ENCODE data around the gene PLXNA4.
A peak's percentile ranks its signal among the peaks of the same experiment; 100 is the strongest.
"Not testable (repeated sequence)": the region's sequence is repeated elsewhere in the genome, so short reads cannot be mapped to it uniquely, and the experiment has no call there.

Gene PLXNA4

GRCh38 chr7:132392713-132393112, 183.6 kb downstream of the PLXNA4 start:
- no peak for DNase-seq (ENCODE audit: low spot score)

GRCh38 chr7:132390705-132391104, 185.6 kb downstream of the PLXNA4 start:
- DNase-seq (ENCODE audit: low spot score) = no peak

- DNase-seq (ENCODE audit: low spot score) = not testable (repeated sequence)
Measured at GRCh38 chr7:132390049-132390448, 186.2 kb downstream of the PLXNA4 start.

DNA sequence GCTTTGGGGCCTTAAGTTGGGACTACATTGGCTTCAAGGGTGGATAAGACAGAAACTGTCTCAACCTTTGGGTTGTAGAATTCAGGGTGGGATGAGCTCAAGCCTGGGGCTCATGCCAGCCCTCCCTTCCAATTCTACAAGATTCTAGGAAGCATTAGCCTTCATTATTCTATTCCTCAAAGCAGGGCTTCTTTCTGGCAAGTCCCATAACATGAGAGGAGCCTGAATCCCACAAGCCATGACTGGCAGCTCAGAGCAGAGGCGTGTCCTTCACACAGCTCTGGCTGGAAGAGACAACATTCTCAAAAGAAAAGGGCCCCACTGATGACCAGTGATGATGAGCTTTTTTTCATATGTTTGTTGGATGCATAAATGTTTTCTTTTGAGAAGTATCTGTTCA, 187.6 kb downstream of the PLXNA4 start:
- no peak for DNase-seq (ENCODE audit: low spot score)

- no peak for DNase-seq (ENCODE audit: low spot score)
Measured at GRCh38 chr7:132387596-132387995, 188.7 kb downstream of the PLXNA4 start.

- peak; percentile 58 for DNase-seq (ENCODE audit: low spot score)
Measured at GRCh38 chr7:132386201-132386681, 190.0 kb downstream of the PLXNA4 start.

DNA sequence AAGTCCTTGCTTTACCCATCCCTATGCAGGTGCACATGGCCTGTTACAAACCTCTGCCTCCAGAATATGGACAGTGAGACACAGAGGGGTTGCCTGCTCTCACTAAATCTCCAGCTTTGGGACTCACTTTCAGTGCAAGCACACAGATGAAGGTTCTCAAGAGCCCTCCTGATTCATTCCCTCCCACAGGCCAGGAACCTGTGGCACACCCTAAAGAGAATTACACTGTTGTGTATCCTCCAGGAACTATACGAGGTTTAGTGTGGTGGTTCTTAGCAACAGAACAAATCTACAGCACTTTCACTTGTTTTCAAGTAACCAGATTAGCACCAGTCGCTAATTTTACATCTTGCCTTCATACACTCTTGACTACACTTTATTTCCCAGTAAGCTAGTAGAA, 192.3 kb downstream of the PLXNA4 start:
- DNase-seq (ENCODE audit: low spot score) = no peak

DNA sequence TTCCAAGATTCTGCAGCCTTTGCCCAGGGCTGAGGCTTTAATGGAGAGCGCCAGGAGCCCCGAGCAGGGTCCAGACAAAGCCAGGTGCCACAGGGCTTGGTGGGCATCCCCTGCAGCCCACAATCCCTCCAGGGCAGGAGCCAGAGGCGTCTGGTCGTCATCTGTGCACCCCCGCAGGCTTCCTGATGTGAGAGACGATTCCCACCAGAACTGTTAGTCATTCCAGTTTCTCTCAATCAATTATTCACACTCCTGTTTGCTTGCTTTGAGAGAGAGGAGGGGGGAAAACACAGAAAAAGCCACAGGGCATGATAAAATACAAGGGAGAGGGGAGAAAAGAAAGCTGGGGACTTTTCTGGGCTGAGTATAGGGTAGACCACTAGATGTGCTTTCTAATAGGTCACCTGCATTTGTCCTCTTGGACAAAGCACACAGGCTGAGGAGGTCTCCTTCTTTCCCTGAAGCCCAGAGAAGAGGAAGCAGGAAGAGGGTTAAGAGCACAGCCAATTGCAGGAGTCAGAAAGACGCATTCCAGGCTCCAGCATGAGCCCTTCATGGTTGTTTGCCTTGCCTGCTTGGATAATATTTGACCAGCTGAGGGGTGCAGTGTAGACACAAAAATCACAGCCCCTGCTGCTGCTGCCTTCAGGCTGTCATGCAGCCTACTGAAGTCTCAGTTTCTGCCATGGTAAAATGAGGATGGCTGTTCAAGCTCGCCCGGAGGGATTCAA, 194.4 kb downstream of the PLXNA4 start:
- DNase-seq (ENCODE audit: low spot score) = no peak

- DNase-seq (ENCODE audit: low spot score) = no peak
Measured at GRCh38 chr7:132380059-132380458, 196.2 kb downstream of the PLXNA4 start.

DNA sequence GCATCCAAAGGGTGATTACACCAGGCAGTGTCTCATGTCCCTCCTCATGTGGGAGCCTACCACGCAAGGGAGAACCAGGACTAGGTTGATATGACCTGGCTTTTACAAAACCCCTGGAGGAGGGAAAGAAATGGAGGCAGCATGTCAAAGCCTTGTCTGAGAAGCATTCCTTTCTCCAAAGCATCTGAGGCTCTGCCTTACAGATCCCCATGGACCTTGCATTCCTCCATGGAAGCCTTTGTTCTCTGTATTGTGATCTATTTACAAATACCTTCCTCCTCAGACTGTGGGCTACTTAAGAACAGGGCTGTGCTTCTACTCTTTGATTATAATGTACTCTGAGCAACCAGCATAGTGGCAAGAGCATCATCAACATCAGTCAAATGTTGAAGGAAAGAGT, 197.0 kb downstream of the PLXNA4 start:
- no peak for DNase-seq (ENCODE audit: low spot score)

DNA sequence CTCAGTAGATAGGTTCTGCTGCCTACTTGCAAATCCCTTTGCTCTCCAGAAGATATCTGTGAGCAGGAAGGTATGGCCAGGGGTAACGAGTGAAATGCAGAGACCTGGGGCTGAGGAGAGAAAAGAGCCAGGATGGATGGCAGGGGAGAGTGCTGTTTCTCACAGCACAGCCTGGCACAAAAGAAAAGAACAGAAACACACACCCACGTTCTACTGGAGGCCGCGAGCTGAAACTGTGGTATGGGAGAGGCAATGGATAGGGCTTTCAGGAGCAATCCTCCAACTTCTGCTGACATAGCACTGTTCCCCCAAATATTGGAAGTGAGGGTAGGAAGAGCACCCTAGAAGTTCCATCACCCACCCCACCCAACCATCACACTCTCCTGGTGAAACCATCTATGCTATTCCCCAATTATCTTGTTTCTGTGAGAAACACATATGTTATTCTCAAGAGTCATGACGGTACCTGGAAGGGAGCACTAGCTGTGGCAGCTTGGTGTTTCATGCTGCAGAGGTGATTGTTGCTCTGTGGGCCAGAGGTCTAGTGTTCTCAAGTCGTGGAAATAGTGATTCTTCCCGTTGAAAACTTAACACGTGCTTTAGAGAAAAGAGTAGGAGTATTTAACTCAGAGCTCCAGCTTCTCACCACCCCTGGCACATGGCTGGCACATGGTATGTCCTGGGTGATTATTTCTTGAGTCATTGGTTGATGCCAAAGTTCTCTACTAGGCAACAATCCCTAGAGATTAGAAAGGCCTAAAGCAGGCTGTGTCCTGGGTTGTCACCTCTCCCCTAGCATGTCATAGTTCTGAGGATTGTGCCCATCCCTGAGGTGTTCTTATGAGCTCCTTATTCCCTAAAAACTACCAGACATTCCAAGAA, 198.3 kb downstream of the PLXNA4 start:
- DNase-seq (ENCODE audit: low spot score) = no peak

DNA sequence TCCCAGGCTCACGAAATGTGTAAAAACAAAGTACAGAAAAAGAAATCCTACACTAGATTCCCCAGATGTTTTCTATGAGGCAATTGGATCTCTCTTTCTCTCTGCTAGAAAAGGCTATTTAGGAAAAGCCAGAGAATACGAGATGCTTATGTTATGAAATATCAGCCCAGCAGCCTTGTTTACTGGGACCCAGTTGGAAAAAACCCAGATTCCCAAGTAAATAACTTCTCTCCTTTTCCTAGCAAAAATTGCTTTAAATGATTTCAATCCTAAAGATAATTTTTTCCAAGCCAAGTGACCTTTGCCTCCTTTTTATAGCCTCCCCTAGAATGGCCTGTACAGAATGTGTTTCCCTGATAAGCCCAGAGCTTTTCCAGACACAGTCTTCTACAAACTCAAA, 199.3 kb downstream of the PLXNA4 start:
- no peak for DNase-seq (ENCODE audit: low spot score)

GRCh38 chr7:132376361-132377013, 199.8 kb downstream of the PLXNA4 start:
- DNase-seq (ENCODE audit: low spot score) = no peak

- no peak for DNase-seq (ENCODE audit: low spot score)
Measured at GRCh38 chr7:132373879-132374278, 202.4 kb downstream of the PLXNA4 start.

GRCh38 chr7:132373041-132373440, 203.2 kb downstream of the PLXNA4 start:
- DNase-seq (ENCODE audit: low spot score) = no peak

- DNase-seq (ENCODE audit: low spot score) = no peak
Measured at GRCh38 chr7:132371948-132372347, 204.3 kb downstream of the PLXNA4 start.

- DNase-seq (ENCODE audit: low spot score) = no peak
Measured at GRCh38 chr7:132368246-132368900, 207.9 kb downstream of the PLXNA4 start.

DNA sequence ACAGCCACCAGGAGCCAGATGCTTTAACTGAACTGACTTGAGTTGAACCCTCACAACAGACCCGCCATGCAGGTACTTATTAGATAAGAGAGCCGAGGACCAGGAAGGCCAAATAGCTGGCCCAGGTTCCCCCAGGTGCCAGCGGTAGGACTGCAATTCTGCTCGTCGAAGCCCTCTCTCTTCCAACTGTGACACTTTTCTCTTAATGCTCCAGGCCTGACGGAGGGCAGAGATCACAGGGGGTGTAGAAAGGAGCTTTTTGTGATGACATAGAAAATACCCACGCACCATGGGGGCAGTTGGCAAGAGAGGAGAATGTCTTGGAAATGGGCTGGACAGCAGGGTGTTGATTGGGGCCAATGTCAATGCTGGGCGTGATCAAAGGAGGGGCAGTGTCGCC, 208.5 kb downstream of the PLXNA4 start:
- no peak for DNase-seq (ENCODE audit: low spot score)

DNA sequence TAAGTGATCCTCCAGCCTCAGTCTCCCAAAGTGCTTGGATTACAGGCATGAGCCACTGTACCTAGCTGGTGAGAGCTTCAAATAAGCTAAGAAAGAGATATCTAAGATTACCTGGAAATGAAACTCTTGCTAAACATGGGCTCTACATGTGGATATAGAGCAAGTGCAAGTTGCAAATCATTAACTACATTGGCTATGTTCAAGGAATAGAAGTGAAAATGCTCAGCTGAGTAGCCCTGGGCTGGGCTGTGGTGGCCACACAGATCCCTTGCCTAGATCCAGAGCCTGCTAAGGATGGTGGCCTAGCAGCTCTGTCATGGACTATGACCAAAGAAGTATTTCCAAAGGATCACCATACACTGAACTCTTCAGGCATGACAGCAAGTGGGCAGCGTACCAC, 209.3 kb downstream of the PLXNA4 start:
- DNase-seq (ENCODE audit: low spot score) = no peak

GRCh38 chr7:132364226-132364625, 212.0 kb downstream of the PLXNA4 start:
- no peak for DNase-seq (ENCODE audit: low spot score)

GRCh38 chr7:132362059-132362458, 214.2 kb downstream of the PLXNA4 start:
- no peak for DNase-seq (ENCODE audit: low spot score)

GRCh38 chr7:132361146-132361545, 215.1 kb downstream of the PLXNA4 start:
- DNase-seq (ENCODE audit: low spot score) = no peak

Data from pons (tissue), 1 donor.